GM23338 (cell line): Measurements from ENCODE around the gene OR8D2. TPM values are rescaled to one million over a fixed set of nuclear protein-coding genes. Genes with fewer than 3 reads are reported as not detected.

ENCODE experiments used
- ATAC-seq: fragments of 200-7000 bp; cut with Tn5 transposase; 3 replicates; pipeline ENCODE4 v1.9.1; 2020
- DNase-seq: peaks from one replicate; pipeline ENCODE4 v3.0.0-alpha.2; 2015; ENCODE audit warnings: low spot score
- H2AFZ ChIP-seq: fragments of 200-600 bp; sonication (generic); 2 replicates; pipeline ENCODE4 v1.8.0; 2016; ENCODE audit warnings: antibody characterized with exemption, mild to moderate bottlenecking, moderate library complexity
- H3F3A ChIP-seq: fragments of 200-600 bp; sonication (generic); replicated peaks from 2 replicates; pipeline ENCODE4 v1.8.0; 2017; ENCODE audit warnings: antibody characterized with exemption, mixed run types, low read depth
- H3K27ac ChIP-seq: fragments of 200-600 bp; sonication (generic); 2 replicates; pipeline ENCODE4 v1.6.1; 2016; ENCODE audit warnings: low read depth
- H3K27me3 ChIP-seq: fragments of 200-600 bp; sonication (generic); 2 replicates; pipeline ENCODE4 v1.8.0; 2016; ENCODE audit warnings: mild to moderate bottlenecking, mixed run types, moderate library complexity; ENCODE audit not compliant: insufficient read depth
- H3K36me3 ChIP-seq: fragments of 200-600 bp; sonication (generic); 2 replicates; pipeline ENCODE4 v1.8.0; 2016; ENCODE audit warnings: mild to moderate bottlenecking; ENCODE audit not compliant: insufficient read depth
- H3K4me1 ChIP-seq: fragments of 200-600 bp; sonication (generic); 2 replicates; pipeline ENCODE4 v1.8.0; 2016; ENCODE audit warnings: mild to moderate bottlenecking, moderate library complexity; ENCODE audit not compliant: insufficient read depth
- H3K4me2 ChIP-seq: fragments of 200-600 bp; sonication (generic); 2 replicates; pipeline ENCODE4 v1.7.1; 2017; ENCODE audit warnings: mixed run types
- H3K4me3 ChIP-seq: fragments of 200-600 bp; sonication (generic); 2 replicates; pipeline ENCODE4 v1.6.1; 2016; ENCODE audit warnings: mixed run types
- H3K79me2 ChIP-seq: fragments of 200-600 bp; sonication (generic); replicated peaks from 2 replicates; pipeline ENCODE4 v1.8.0; 2017; ENCODE audit warnings: mild to moderate bottlenecking; ENCODE audit not compliant: insufficient read depth
- H3K9me2 ChIP-seq: fragments of 200-600 bp; sonication (generic); 2 replicates; pipeline ENCODE4 v1.8.0; 2017; ENCODE audit not compliant: insufficient read depth
- H4K20me1 ChIP-seq: fragments of 200-600 bp; sonication (generic); replicated peaks from 2 replicates; pipeline ENCODE4 v1.8.0; 2017; ENCODE audit warnings: mild to moderate bottlenecking; ENCODE audit not compliant: insufficient read depth
- H3K27ac Mint-ChIP-seq: 2 replicates; pipeline ENCODE4 v1.8.0; 2020; ENCODE audit warnings: inconsistent platforms, mild to moderate bottlenecking, moderate library complexity, mixed read lengths
- H3K27me3 Mint-ChIP-seq: 3 replicates; pipeline ENCODE4 v1.8.0; 2022; ENCODE audit warnings: low read depth, mild to moderate bottlenecking, moderate library complexity, mixed read lengths, inconsistent platforms; ENCODE audit not compliant: insufficient read depth, poor library complexity
- H3K36me3 Mint-ChIP-seq: 3 replicates; pipeline ENCODE4 v1.8.0; 2021; ENCODE audit warnings: low read depth, mild to moderate bottlenecking, inconsistent platforms, moderate library complexity, mixed read lengths
- H3K4me1 Mint-ChIP-seq: 3 replicates; pipeline ENCODE4 v1.8.0; 2020; ENCODE audit warnings: mild to moderate bottlenecking, inconsistent platforms, mixed read lengths
- H3K4me3 Mint-ChIP-seq: 3 replicates; pipeline ENCODE4 v1.8.0; 2021; ENCODE audit warnings: moderate library complexity, mild to moderate bottlenecking, inconsistent platforms, mixed read lengths
- H3K9me3 Mint-ChIP-seq: 3 replicates; pipeline ENCODE4 v1.8.0; 2020; ENCODE audit warnings: moderate library complexity, mild to moderate bottlenecking, inconsistent platforms, mixed read lengths
- CREB1 ChIP-seq: fragments of 250-450 bp; sonication (Bioruptor Pico); IDR thresholded peaks from 2 replicates; pipeline ENCODE4 v1.5.0; 2020; ENCODE audit warnings: low read depth, mild to moderate bottlenecking, moderate library complexity
- ETS1 ChIP-seq: IDR thresholded peaks from 2 replicates; pipeline ENCODE4 v1.6.1; 2016; ENCODE audit warnings: antibody characterized with exemption
- EZH2 ChIP-seq: fragments of 200-600 bp; sonication (generic); IDR thresholded peaks from one replicate; pipeline ENCODE4 v1.8.0; 2017; ENCODE audit warnings: antibody characterized with exemption, mild to moderate bottlenecking, low read depth; ENCODE audit not compliant: unreplicated experiment
- JUNB ChIP-seq: IDR thresholded peaks from one replicate; pipeline ENCODE4 v1.6.1; 2016; ENCODE audit warnings: antibody characterized with exemption; ENCODE audit not compliant: unreplicated experiment
- NANOG ChIP-seq: IDR thresholded peaks from 2 replicates; pipeline ENCODE4 v1.6.1; 2016; ENCODE audit warnings: antibody characterized with exemption, borderline replicate concordance
- POLR2AphosphoS5 ChIP-seq: IDR thresholded peaks from 2 replicates; pipeline ENCODE4 v1.6.1; 2016; ENCODE audit warnings: antibody characterized with exemption, low read depth
- STAT1 ChIP-seq: IDR thresholded peaks from one replicate; pipeline ENCODE4 v1.6.1; 2016; ENCODE audit warnings: antibody characterized with exemption; ENCODE audit not compliant: unreplicated experiment
- ZNF114 ChIP-seq: fragments of 250-450 bp; sonication (Bioruptor Pico); IDR thresholded peaks from 2 replicates; pipeline ENCODE4 v1.5.0; 2020; ENCODE audit warnings: mild to moderate bottlenecking, moderate library complexity
- ZNF331 ChIP-seq: fragments of 250-450 bp; sonication (Bioruptor Pico); IDR thresholded peaks from 2 replicates; pipeline ENCODE4 v1.5.0; 2020; ENCODE audit warnings: low read depth, mild to moderate bottlenecking, moderate library complexity
- polyA plus RNA-seq: library from polyadenylated mRNA; unstranded; fragments of >200 nt; fragmentation: Nextera tagmentation; extraction: Ambion mirVana; gene quantifications from 2 replicates; pipeline ENCODE4 v1.2.1, GENCODE V29; 2016
- total RNA-seq: library from RNA; depleted of rRNA; stranded (reverse); fragments of >200 nt; shearing (Covaris generic); gene quantifications from 2 replicates; pipeline ENCODE4 v1.2.3, GENCODE V29; 2014
- TF ChIP-seq, protein P1 (sequence below), 2 experiments: fragments of 200-600 bp in 1 of 2; sonication (generic) in 1 of 2; conservative IDR thresholded peaks; 2 replicates each; pipeline versions ENCODE4 v1.5.1 to v1.6.1; 2016 to 2017; ENCODE audit warnings: antibody characterized with exemption in 2 of 2, low read depth in 2 of 2, mild to moderate bottlenecking in 2 of 2, moderate library complexity in 1 of 2
- TF ChIP-seq, protein P2 (sequence below): IDR thresholded peaks from one replicate; pipeline ENCODE4 v1.6.1; 2018; ENCODE audit warnings: antibody characterized with exemption; ENCODE audit not compliant: unreplicated experiment
- TF ChIP-seq, protein P3 (sequence below): fragments of 250-450 bp; sonication (Bioruptor Pico); IDR thresholded peaks from 2 replicates; pipeline ENCODE4 v1.5.0; 2020; ENCODE audit warnings: mild to moderate bottlenecking, moderate library complexity

Gene OR8D2
- total and polyA plus RNA-seq, 2 experiments from 2014 or later = not detected

- TF ChIP-seq ETS1 (no peak), EZH2 (no peak), CREB1 (CRISPR knock-in tag) (no peak)
- TF ChIP-seq, protein P1, sequence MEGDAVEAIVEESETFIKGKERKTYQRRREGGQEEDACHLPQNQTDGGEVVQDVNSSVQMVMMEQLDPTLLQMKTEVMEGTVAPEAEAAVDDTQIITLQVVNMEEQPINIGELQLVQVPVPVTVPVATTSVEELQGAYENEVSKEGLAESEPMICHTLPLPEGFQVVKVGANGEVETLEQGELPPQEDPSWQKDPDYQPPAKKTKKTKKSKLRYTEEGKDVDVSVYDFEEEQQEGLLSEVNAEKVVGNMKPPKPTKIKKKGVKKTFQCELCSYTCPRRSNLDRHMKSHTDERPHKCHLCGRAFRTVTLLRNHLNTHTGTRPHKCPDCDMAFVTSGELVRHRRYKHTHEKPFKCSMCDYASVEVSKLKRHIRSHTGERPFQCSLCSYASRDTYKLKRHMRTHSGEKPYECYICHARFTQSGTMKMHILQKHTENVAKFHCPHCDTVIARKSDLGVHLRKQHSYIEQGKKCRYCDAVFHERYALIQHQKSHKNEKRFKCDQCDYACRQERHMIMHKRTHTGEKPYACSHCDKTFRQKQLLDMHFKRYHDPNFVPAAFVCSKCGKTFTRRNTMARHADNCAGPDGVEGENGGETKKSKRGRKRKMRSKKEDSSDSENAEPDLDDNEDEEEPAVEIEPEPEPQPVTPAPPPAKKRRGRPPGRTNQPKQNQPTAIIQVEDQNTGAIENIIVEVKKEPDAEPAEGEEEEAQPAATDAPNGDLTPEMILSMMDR (conservative IDR thresholded peaks at IDR 0.05; ENCODE audit: low read depth in 2 of 2) = no peak
Measured at GRCh38 chr11:124302347-124303125, 17.5 kb downstream of the OR8D2 start (continued).

- H4K20me1 ChIP-seq = no peaks in the 10 kb centered on the region
- TF ChIP-seq, protein P2, sequence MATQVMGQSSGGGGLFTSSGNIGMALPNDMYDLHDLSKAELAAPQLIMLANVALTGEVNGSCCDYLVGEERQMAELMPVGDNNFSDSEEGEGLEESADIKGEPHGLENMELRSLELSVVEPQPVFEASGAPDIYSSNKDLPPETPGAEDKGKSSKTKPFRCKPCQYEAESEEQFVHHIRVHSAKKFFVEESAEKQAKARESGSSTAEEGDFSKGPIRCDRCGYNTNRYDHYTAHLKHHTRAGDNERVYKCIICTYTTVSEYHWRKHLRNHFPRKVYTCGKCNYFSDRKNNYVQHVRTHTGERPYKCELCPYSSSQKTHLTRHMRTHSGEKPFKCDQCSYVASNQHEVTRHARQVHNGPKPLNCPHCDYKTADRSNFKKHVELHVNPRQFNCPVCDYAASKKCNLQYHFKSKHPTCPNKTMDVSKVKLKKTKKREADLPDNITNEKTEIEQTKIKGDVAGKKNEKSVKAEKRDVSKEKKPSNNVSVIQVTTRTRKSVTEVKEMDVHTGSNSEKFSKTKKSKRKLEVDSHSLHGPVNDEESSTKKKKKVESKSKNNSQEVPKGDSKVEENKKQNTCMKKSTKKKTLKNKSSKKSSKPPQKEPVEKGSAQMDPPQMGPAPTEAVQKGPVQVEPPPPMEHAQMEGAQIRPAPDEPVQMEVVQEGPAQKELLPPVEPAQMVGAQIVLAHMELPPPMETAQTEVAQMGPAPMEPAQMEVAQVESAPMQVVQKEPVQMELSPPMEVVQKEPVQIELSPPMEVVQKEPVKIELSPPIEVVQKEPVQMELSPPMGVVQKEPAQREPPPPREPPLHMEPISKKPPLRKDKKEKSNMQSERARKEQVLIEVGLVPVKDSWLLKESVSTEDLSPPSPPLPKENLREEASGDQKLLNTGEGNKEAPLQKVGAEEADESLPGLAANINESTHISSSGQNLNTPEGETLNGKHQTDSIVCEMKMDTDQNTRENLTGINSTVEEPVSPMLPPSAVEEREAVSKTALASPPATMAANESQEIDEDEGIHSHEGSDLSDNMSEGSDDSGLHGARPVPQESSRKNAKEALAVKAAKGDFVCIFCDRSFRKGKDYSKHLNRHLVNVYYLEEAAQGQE = no peak
- TF ChIP-seq, protein P3, sequence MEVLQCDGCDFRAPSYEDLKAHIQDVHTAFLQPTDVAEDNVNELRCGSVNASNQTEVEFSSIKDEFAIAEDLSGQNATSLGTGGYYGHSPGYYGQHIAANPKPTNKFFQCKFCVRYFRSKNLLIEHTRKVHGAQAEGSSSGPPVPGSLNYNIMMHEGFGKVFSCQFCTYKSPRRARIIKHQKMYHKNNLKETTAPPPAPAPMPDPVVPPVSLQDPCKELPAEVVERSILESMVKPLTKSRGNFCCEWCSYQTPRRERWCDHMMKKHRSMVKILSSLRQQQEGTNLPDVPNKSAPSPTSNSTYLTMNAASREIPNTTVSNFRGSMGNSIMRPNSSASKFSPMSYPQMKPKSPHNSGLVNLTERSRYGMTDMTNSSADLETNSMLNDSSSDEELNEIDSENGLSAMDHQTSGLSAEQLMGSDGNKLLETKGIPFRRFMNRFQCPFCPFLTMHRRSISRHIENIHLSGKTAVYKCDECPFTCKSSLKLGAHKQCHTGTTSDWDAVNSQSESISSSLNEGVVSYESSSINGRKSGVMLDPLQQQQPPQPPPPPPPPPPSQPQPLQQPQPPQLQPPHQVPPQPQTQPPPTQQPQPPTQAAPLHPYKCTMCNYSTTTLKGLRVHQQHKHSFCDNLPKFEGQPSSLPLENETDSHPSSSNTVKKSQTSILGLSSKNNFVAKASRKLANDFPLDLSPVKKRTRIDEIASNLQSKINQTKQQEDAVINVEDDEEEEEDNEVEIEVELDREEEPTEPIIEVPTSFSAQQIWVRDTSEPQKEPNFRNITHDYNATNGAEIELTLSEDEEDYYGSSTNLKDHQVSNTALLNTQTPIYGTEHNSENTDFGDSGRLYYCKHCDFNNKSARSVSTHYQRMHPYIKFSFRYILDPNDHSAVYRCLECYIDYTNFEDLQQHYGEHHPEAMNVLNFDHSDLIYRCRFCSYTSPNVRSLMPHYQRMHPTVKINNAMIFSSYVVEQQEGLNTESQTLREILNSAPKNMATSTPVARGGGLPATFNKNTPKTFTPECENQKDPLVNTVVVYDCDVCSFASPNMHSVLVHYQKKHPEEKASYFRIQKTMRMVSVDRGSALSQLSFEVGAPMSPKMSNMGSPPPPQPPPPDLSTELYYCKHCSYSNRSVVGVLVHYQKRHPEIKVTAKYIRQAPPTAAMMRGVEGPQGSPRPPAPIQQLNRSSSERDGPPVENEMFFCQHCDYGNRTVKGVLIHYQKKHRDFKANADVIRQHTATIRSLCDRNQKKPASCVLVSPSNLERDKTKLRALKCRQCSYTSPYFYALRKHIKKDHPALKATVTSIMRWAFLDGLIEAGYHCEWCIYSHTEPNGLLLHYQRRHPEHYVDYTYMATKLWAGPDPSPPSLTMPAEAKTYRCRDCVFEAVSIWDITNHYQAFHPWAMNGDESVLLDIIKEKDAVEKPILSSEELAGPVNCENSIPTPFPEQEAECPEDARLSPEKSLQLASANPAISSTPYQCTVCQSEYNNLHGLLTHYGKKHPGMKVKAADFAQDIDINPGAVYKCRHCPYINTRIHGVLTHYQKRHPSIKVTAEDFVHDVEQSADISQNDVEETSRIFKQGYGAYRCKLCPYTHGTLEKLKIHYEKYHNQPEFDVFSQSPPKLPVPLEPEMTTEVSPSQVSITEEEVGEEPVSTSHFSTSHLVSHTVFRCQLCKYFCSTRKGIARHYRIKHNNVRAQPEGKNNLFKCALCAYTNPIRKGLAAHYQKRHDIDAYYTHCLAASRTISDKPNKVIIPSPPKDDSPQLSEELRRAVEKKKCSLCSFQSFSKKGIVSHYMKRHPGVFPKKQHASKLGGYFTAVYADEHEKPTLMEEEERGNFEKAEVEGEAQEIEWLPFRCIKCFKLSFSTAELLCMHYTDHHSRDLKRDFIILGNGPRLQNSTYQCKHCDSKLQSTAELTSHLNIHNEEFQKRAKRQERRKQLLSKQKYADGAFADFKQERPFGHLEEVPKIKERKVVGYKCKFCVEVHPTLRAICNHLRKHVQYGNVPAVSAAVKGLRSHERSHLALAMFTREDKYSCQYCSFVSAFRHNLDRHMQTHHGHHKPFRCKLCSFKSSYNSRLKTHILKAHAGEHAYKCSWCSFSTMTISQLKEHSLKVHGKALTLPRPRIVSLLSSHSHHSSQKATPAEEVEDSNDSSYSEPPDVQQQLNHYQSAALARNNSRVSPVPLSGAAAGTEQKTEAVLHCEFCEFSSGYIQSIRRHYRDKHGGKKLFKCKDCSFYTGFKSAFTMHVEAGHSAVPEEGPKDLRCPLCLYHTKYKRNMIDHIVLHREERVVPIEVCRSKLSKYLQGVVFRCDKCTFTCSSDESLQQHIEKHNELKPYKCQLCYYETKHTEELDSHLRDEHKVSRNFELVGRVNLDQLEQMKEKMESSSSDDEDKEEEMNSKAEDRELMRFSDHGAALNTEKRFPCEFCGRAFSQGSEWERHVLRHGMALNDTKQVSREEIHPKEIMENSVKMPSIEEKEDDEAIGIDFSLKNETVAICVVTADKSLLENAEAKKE (CRISPR knock-in tag) = no peak
- TF ChIP-seq EZH2 = no peak
- no peak for TF ChIP-seq ZNF114 (CRISPR knock-in tag)
- no peak for TF ChIP-seq ZNF331 (CRISPR knock-in tag)
- TF ChIP-seq CREB1 (CRISPR knock-in tag) = no peak
- TF ChIP-seq STAT1 = no peak
- no peak for TF ChIP-seq NANOG
- TF ChIP-seq JUNB = no peak
- no peak for TF ChIP-seq POLR2AphosphoS5
Measured at GRCh38 chr11:124301548-124301947, 18.4 kb downstream of the OR8D2 start.

More at GRCh38 chr11:124301548-124301947, 18.4 kb downstream of the OR8D2 start:
- no peaks in the 10 kb centered on the region for H3K27me3 Mint-ChIP-seq
- Histone ChIP-seq H3F3A (no peaks in the 10 kb centered on the region), H3K4me3 (no peak overlapping the region), H3K27me3 (no peaks in the 10 kb centered on the region), H3K4me1 (peaks cover 27% of the 10 kb centered on the region), H3K79me2 (no peaks in the 10 kb centered on the region), H3K27ac (no peak overlapping the region), H3K9me2 (no peaks in the 10 kb centered on the region), H3K4me2 (peak overlapping the region; percentile 67), H3K36me3 (no peaks in the 10 kb centered on the region), H2AFZ (0 out of 2 replicates have a peak overlapping the region, but pooled peaks have one; percentile 6)
- H3K9me3 Mint-ChIP-seq = no peaks in the 10 kb centered on the region
- H3K4me1 Mint-ChIP-seq = peaks cover 20% of the 10 kb centered on the region
- no peak overlapping the region; the same call in 1 of the 2 replicates for H3K27ac Mint-ChIP-seq
- H3K4me3 Mint-ChIP-seq = no peak overlapping the region
- no peak for ATAC-seq
- DNase-seq = no peak
- H3K36me3 Mint-ChIP-seq = no peaks in the 10 kb centered on the region
